ENCODE results near the gene TNKS1BP1.

The TNKS1BP1 gene

DNA sequence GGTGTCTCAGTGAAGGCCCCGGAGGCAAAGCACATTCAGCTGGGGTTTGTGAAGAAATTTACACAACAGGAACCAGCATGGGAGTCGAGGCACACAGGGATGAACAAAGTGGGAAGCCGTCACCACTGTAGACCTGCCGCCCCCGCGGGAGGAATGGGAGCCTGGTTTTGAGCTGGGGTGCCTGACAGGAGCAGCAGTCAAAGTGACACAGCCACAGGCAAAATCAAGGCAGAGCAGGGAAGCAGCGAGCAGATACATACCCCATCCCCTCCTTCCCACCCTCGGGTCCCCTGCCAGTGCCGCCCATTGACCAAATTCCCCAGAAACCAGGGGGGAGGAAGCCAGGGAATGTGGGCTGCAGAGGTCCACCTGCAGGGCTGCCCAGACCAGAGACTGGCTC lies 34.2 kb upstream of the TNKS1BP1 start:
- no peaks in the 10 kb centered on the region for H3K9me3 ChIP-seq (ENCODE audit: insufficient read depth, low read length, severe bottlenecking)
- DNase-seq (no peak), ATAC-seq (ENCODE audit: insufficient read depth, low read depth) (no peak)
- no peak overlapping the region for H3K4me2 ChIP-seq (ENCODE audit: insufficient read depth, low read length)
- H3K36me3 ChIP-seq (ENCODE audit: insufficient read depth, low read length) = no peaks in the 10 kb centered on the region
- TF ChIP-seq EZH2 (IDR thresholded peaks at IDR 0.05; ENCODE audit: borderline replicate concordance, low read depth, low read length, severe bottlenecking) (no peak), CTCF (IDR thresholded peaks at IDR 0.05; ENCODE audit: borderline replicate concordance, extremely low read depth, low read length, poor library complexity, severe bottlenecking) (no peak)
- no peak overlapping the region for H3K4me3 ChIP-seq (ENCODE audit: low read depth in 1 of 2, low read length in 2 of 2)
- H3K4me1 ChIP-seq (ENCODE audit: insufficient read depth, low read length) = no peaks in the 10 kb centered on the region
- no peak overlapping the region for H2AFZ ChIP-seq (ENCODE audit: low read depth, low read length)
- no peak overlapping the region for H3K27ac ChIP-seq (ENCODE audit: low read length)
- no peaks in the 10 kb centered on the region for H4K20me1 ChIP-seq (ENCODE audit: insufficient read depth, low read length)
- H3K9ac ChIP-seq (ENCODE audit: low read depth, low read length) = no peak overlapping the region
- no peaks in the 10 kb centered on the region for H3K79me2 ChIP-seq (ENCODE audit: insufficient read depth, low read length)
- H3K27me3 ChIP-seq (ENCODE audit: insufficient read depth, low read length, poor library complexity) = peaks cover 14% of the 10 kb centered on the region

DNA sequence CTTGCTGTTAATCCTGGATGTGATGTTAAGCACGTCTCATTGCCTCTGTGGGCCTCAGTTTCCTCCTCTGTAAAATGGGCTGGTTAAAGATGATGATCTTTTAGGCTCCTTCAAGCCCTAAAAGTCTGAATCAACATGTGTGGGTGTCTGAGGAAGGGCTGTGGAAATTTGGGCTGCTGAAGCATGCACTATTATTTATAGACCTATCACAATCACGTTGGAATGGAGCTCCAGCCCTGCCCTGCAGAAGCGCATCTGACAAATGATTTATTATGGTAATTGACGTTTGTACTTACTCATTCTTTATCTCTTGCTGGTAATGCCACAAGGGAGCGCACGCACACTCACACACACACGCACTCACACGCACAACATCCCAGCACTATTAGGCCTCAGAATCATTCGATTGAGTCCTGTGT lies 33.8 kb upstream of the TNKS1BP1 start:
- H3K4me3 ChIP-seq (ENCODE audit: low read depth in 1 of 2, low read length in 2 of 2) = no peak overlapping the region
- H3K9me3 ChIP-seq (ENCODE audit: insufficient read depth, low read length, severe bottlenecking) = no peaks in the 10 kb centered on the region
- H3K27ac ChIP-seq (ENCODE audit: low read length) = no peak overlapping the region
- H3K79me2 ChIP-seq (ENCODE audit: insufficient read depth, low read length) = no peaks in the 10 kb centered on the region
- H3K4me1 ChIP-seq (ENCODE audit: insufficient read depth, low read length) = no peaks in the 10 kb centered on the region
- H2AFZ ChIP-seq (ENCODE audit: low read depth, low read length) = no peak overlapping the region
- TF ChIP-seq CTCF (IDR thresholded peaks at IDR 0.05; ENCODE audit: borderline replicate concordance, extremely low read depth, low read length, poor library complexity, severe bottlenecking) = no peak
- no peak for TF ChIP-seq EZH2 (IDR thresholded peaks at IDR 0.05; ENCODE audit: borderline replicate concordance, low read depth, low read length, severe bottlenecking)
- no peaks in the 10 kb centered on the region for H3K36me3 ChIP-seq (ENCODE audit: insufficient read depth, low read length)
- no peak for ATAC-seq (ENCODE audit: insufficient read depth, low read depth)
- peaks cover 14% of the 10 kb centered on the region for H3K27me3 ChIP-seq (ENCODE audit: insufficient read depth, low read length, poor library complexity)
- H3K4me2 ChIP-seq (ENCODE audit: insufficient read depth, low read length) = no peak overlapping the region
- no peaks in the 10 kb centered on the region for H4K20me1 ChIP-seq (ENCODE audit: insufficient read depth, low read length)
- no peak overlapping the region for H3K9ac ChIP-seq (ENCODE audit: low read depth, low read length)
- DNase-seq = no peak

DNA sequence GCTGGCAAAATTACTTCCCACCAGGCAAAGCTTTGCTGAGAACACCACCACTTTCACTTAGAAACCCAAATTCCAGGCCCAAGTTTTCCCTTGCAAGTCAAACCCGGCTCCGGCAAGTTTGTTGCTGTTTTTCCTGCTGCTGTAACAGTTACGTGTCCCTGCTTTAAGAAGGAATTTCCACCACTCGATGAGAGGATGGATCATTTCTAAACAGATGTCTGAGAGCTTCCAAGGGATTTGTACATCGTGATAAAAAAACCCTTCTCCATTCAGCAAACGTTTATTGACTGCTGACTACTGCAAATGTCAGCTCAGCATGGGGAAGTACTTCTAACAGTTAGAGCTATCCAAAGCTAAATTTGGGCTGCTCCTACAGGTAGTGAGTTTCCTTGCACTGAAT lies 33.1 kb upstream of the TNKS1BP1 start:
- Histone ChIP-seq H3K9me3 (ENCODE audit: insufficient read depth, low read length, severe bottlenecking) (no peaks in the 10 kb centered on the region), H4K20me1 (ENCODE audit: insufficient read depth, low read length) (no peaks in the 10 kb centered on the region), H3K36me3 (ENCODE audit: insufficient read depth, low read length) (no peaks in the 10 kb centered on the region), H3K9ac (ENCODE audit: low read depth, low read length) (no peak overlapping the region), H3K4me3 (ENCODE audit: low read depth in 1 of 2, low read length in 2 of 2) (no peak overlapping the region), H3K4me1 (ENCODE audit: insufficient read depth, low read length) (no peaks in the 10 kb centered on the region), H3K27ac (ENCODE audit: low read length) (no peak overlapping the region), H3K4me2 (ENCODE audit: insufficient read depth, low read length) (no peak overlapping the region), H3K27me3 (ENCODE audit: insufficient read depth, low read length, poor library complexity) (peaks cover 21% of the 10 kb centered on the region), H2AFZ (ENCODE audit: low read depth, low read length) (no peak overlapping the region), H3K79me2 (ENCODE audit: insufficient read depth, low read length) (no peaks in the 10 kb centered on the region)
- TF ChIP-seq EZH2 (IDR thresholded peaks at IDR 0.05; ENCODE audit: borderline replicate concordance, low read depth, low read length, severe bottlenecking) (no peak), CTCF (IDR thresholded peaks at IDR 0.05; ENCODE audit: borderline replicate concordance, extremely low read depth, low read length, poor library complexity, severe bottlenecking) (no peak)
- ATAC-seq (ENCODE audit: insufficient read depth, low read depth) (no peak), DNase-seq (no peak)

GRCh38 chr11:57357310-57357709 lies 32.6 kb upstream of the TNKS1BP1 start:
- TF ChIP-seq CTCF (IDR thresholded peaks at IDR 0.05; ENCODE audit: borderline replicate concordance, extremely low read depth, low read length, poor library complexity, severe bottlenecking) (no peak), EZH2 (IDR thresholded peaks at IDR 0.05; ENCODE audit: borderline replicate concordance, low read depth, low read length, severe bottlenecking) (no peak)
- H3K79me2 ChIP-seq (ENCODE audit: insufficient read depth, low read length) = no peaks in the 10 kb centered on the region

More at GRCh38 chr11:57357310-57357709, 32.6 kb upstream of the TNKS1BP1 start:
- no peak overlapping the region for H3K4me3 ChIP-seq (ENCODE audit: low read depth in 1 of 2, low read length in 2 of 2)
- H4K20me1 ChIP-seq (ENCODE audit: insufficient read depth, low read length) = no peaks in the 10 kb centered on the region
- peaks cover 25% of the 10 kb centered on the region for H3K27me3 ChIP-seq (ENCODE audit: insufficient read depth, low read length, poor library complexity)
- H3K36me3 ChIP-seq (ENCODE audit: insufficient read depth, low read length) = no peaks in the 10 kb centered on the region
- DNase-seq = no peak
- no peak for ATAC-seq (ENCODE audit: insufficient read depth, low read depth)
- H3K4me1 ChIP-seq (ENCODE audit: insufficient read depth, low read length) = no peaks in the 10 kb centered on the region
- no peaks in the 10 kb centered on the region for H3K9me3 ChIP-seq (ENCODE audit: insufficient read depth, low read length, severe bottlenecking)
- no peak overlapping the region for H3K27ac ChIP-seq (ENCODE audit: low read length)
- no peak overlapping the region for H2AFZ ChIP-seq (ENCODE audit: low read depth, low read length)
- no peak overlapping the region for H3K9ac ChIP-seq (ENCODE audit: low read depth, low read length)
- H3K4me2 ChIP-seq (ENCODE audit: insufficient read depth, low read length) = no peak overlapping the region

All from DND-41 (cell line).